Keratinocyte (primary cell): Measurements from ENCODE around the gene DENND4C.

ENCODE experiments used
- CTCF ChIP-seq, 3 experiments: IDR thresholded peaks in 1 of 3; conservative IDR thresholded peaks in 1 of 3; optimal IDR thresholded peaks in 1 of 3; 2 replicates in 2 of 3; 3 replicates in 1 of 3; pipeline versions ENCODE3 to v1.5.1; 2011; ENCODE audit warnings: low read length in 3 of 3, mild to moderate bottlenecking in 3 of 3, moderate library complexity in 2 of 3, control low read depth in 1 of 3, inconsistent platforms in 1 of 3; ENCODE audit not compliant: insufficient read depth in 2 of 3; ENCODE audit errors: extremely low read depth in 1 of 3
- EZH2 ChIP-seq: IDR thresholded peaks from one replicate; pipeline ENCODE4 v1.6.1; 2012; ENCODE audit warnings: inconsistent platforms, mild to moderate bottlenecking, low read length, moderate library complexity

DNA sequence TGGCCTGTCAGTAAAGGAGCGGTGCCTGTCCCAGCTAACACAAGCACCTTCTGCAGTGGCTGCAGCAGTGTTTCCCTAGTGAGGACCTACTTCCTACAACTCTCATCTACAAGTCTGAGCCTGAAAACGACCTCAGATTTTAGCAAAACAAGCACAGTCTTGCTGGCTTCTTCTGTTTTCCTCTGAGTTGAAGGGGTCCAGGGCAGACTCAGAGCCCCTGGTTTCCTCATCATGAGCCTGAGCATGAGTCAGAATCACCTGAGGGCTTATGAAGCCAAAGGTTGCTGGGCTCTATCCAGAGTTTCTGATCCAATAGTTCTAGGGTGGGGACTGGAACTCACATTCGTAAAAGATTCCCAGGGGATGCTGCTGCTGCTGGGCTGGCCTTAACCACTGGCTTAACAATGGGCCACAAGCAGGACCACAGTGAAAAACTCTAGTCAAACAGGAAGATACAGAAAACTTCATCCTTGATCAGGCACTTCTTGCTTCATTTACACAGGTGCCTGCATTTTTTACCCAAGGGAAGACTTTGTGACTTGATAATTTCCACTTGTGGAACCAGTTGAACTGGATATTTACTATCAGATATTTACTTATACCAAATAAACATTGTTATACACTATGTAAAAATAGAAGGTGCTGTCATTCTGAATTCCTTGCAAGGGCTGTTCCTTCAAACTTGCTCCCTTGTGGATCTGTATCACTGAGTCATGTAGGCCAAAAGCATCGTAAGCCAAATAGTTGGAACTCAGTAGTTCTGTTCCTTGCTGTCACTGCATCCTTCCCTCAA, 174.0 kb downstream of the DENND4C start:
- TF ChIP-seq CTCF (optimal IDR thresholded peaks at IDR 0.05 in 1 of 3, IDR thresholded peaks at IDR 0.05 in 1 of 3, conservative IDR thresholded peaks at IDR 0.05 in 1 of 3; ENCODE audit: extremely low read depth in 1 of 3, insufficient read depth in 2 of 3, low read length in 3 of 3) (no peak), EZH2 (no peak)
